ENCODE measurements around the gene APBA1.

The APBA1 gene

DNA sequence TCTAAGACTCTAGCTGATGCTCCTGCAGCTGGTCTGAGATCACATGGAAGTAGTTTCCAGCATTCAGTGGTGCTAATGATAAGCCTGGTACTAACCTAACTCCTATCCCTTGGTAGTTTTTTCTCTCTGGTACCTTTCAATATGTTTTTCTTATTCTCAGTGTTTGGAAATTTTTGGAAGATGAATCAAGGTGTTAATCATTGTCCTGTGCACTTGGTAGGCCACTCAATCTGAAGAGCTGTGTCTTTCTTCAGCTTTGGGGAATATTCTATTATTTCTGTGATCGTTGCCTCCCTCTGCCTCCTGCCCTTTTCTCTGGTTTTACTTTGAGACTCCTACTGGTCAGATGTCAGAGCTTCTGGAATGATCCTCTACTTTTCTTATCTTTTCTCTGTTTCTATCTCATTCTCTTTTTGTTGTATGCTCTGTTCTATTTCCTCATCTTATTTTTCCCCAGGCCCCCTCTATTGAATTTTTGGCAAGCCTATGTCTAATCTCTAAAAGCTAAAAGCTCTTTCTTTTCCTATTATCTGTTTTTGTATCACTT, 136.8 kb downstream of the APBA1 start:
- in situ Hi-C loops (cut with MboI; ENCODE audit: low sequenced_read_pairs) = no loop called here

DNA sequence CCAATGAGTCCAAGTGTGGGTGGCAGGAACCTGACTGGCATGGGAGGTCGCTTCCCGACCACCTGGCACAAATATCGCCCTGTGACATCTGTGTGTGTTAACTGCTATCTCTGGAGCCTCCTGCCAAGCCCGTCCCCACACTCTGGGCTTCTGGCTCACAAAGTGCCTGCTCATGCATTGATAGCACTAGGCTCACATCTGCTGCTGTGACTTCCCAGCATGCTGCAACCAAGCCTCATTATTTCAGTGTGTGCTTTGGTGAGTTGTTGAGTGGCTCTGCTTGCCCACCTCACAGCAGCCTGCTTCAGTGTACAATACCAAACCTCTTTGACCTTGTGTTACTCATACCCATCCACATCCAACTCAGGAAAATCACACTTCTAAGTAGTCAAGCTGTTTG, 139.8 kb downstream of the APBA1 start:
- in situ Hi-C loops (cut with MboI; ENCODE audit: low sequenced_read_pairs) = no loop called here

DNA sequence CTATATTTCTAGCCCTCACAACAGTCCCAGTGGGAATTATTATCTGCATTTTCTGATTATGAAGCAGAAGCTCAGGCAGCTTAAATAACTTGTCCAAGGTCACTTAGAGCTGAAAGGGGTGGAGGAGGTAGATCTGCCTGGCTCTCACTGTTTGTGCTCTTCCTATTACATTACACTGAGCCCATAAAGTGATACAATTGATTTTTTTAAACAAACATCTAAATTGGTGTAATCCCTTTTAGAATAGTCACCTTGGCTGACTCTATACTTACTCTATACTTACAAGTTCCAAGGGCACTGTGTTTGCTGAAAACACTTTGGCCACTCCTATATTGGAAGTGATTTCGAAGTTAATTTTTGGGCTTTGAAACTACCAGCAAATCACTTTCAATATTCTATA, 144.7 kb downstream of the APBA1 start:
- in situ Hi-C loops (cut with MboI; ENCODE audit: low sequenced_read_pairs) = no loop called here

DNA sequence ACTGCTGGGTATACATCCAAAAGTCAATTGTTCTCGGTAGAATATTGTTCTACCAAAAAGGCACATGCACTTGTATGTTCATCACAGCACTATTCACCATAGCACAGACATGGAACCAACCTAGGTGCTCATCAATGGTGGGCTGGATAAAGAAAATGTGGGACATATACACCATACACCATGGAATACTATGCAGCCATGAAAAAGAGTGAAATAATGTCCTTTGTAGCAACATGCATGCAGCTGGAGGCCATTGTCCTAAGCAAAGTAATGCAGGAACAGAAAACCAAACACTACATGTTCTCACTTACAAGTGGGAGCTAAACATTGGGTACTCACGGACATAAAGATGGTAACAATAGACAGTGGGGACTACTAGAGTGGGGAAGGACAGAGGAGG, 145.5 kb downstream of the APBA1 start:
- in situ Hi-C loops (cut with MboI; ENCODE audit: low sequenced_read_pairs) = no loop called here

DNA sequence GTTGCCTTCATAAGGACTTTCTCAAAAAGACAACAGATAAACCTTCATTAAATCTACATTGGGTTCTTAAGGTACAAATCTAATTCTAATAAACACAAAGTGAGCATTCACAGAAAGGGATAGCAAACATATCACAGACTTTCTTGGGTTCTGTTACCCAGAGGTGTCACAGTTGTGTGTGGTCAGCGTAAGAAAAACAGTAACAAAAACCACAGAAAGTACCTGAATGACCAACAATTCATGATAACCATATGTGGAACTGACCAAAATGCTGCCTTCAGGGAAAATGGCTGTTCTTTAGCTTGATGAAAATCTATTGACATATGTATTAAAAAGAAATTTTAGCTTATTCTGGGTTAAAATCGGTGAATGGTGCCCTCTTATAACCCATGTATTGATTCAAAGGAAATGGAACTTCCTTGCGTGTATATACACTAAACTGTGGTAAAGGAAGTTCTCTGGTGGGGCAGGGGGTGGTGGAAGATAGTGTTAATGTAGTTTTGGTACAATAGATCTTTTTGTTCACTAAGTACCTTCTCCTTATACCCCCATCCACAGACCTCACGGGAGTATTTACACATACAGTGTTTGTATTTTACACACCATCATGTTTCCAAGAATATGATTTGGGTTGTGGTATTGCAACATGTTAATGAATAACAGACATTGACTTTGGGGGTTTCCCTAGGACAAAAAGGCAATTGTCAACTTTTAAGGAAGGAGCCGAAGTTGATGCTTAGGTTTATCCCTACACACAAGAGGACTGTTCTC, 152.5 kb downstream of the APBA1 start:
- in situ Hi-C loops (cut with MboI; ENCODE audit: low sequenced_read_pairs) = no loop called here

DNA sequence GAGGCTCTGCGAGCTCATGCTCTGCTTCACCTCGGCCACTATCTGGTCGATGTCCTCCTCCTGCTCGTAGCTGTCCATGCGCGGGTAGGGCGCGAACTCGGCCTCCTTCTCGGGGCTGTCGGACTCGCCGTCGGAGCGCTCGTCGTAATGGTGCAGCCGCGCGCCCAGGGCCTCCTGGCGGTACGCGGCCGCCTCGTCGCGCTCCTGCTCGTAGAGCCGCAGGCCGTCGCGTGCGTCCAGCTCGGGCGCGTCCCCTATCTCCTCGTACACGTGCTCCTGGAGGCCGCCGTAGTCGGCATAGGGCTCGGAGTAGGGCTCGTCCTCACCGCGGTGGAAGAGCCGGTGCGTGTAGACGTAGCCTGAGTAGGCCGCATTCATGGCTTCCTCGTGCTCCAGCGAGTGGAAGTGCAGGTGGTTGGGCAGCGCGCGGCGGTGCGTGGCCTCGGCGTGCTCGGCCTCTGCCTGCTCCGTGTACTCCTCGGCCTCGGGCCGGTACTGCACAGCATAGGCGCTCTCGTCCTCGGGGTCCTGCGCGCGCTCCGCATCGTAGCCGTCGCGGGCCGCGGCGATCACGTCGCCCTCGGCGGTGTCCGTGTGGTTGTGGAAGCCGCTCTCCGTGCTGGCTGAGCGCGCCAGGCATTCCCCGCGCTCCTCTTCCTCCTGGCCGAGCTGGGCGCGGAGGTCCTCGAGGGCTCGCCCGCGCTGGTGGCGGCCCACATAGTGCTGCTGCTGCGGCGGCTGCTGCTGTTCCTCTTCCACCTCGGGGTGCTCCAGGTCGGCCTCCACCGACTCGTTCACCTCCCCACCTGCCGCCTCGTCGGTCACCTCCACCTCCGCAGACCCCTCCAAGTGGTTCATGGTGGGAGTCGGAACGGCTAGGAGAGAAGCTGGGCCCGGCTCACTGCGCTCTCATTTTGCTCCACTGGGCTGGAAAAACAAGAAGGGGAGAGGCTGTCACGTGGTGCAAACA, 155.5 kb downstream of the APBA1 start:
- in situ Hi-C loops (cut with MboI; ENCODE audit: low sequenced_read_pairs) = no loop called here

DNA sequence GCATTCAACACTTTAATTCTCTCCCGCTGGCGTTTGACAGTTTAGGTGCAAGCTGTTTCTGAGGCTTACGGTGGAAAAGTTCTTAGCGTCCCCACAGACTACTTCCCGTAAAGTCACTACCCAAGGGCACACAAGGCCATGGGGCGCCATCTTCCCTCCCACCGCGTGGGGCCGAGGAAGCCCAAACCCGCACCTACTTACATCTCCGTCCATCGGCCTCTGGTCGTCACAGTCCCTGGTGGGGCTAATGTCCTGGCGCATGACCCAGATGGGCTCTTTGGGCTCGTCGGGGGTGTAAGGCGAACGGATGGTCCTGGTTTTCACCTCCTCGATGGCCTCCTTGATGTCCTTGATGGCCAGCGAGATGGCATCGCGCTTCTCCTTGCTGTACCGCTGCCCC, 156.4 kb downstream of the APBA1 start:
- in situ Hi-C loops (cut with MboI; ENCODE audit: low sequenced_read_pairs) = no loop called here

DNA sequence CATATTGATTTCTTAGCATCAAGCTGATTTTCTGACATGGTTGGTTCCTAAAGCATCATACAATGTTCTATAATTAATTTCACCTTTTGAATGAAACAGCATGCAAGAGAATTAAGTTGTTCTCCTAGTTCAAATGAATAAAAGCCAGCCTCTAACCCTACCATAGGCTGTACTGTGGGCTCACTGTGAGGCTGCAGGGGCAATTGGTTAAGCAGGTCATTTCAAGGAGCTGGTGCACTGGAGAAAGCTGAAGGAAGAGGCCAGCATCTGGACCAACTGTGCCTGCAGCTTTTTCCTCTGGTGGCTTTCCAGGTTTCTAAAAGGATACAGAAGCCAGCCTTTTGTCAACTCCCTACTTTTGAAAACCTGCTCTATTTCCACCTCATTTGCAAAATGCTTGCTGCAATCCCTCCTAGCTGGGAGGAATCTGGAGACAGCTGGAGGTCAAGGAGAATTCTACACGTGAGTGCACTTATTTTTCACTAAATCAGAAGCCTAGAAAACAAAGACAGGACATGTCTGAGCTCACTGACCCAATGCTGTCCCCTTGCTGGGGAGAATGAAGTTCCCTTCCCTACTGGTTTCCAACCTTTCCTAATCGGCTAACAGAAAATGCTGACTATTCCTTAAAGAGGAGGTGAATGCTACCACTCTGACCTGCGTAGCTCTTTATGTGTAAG, 158.9 kb downstream of the APBA1 start:
- in situ Hi-C loops (cut with MboI; ENCODE audit: low sequenced_read_pairs) = no loop called here

DNA sequence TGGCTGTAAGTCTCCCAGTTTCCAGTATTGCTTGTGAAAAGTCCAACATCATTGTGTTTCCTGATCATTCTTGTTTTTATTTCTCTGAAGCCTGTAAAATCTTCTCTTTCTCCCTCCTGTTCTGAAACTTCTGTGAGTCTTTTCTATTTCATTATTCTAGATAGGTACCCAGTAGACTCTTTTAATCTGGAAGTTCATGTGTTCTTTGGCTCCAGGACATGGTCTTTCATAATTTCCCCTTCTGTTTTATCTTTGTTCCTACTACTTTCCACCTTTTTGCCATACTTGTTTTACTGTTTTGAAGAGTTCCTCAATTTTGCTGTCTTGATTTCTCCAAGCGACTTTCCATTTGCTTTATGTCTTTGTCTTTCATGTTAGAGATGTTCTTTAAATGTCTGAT, 168.1 kb downstream of the APBA1 start:
- in situ Hi-C loops (cut with MboI; ENCODE audit: low sequenced_read_pairs) = no loop called here

DNA sequence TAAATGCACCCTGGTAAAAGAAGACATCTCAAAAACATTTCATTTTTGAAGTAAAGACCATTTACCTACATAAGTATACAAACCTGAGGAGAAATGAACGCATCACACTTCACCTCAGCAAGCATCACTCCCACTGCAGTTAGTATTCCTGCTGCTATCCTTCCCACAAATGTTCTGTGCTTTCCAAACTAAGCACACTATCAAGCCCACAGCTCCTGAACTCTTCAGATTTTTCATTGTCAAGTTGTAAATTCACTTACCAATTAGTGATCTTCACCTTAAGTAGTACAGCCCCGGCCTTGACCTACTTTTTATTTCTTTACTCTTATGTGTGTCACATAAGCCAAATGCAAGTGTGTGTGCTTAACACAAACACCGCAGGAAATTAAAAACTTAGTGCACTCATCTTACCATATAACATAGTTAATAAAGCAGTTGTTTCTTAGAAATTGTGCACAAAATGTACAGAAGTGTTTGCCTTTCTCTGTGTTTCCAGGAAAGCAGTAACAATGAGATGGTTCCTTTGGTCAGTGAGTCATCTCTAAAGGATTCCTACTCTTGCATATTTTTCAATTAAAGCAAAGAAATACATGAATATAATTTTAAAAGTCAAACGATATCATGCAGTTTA, 169.4 kb downstream of the APBA1 start:
- in situ Hi-C loops (cut with MboI; ENCODE audit: low sequenced_read_pairs) = no loop called here

DNA sequence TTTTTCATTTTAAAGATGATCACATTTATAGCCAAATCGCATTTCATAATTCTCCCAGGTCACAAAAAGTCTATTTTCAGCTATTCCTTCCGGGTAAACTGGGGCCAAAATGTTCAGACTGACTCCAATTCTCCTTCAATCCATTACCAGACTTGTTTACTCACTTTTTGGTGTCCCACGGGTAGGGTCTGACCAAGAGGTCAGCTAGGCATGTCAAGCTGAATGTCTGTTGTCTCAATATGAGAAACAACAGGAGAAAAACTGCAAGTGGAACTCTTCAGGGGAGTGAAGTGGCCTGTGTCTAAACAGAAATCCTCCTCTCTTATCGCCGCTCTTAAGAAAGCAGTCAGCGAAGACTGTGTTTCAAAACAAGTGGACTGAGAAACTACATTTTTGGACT, 171.3 kb downstream of the APBA1 start:
- in situ Hi-C loops (cut with MboI; ENCODE audit: low sequenced_read_pairs) = no loop called here

DNA sequence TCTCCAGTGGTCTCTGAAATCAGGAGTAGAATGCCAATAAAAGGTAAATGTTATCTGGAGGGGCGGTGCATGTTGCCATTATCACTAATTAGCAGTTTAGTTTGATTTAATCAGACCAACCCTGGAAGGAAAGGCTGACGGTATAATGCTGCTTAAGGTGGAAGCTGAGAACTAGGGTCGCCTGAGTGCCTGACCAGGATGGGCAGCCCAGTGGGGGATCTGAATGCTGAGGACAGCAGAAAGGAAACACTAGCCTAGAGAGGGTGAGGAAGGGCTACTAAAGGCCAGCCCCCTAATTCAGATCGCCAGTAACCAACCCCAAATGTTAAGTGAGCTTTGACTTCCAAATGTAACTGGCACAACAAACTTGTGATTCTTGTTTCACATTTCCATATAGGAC, 172.2 kb downstream of the APBA1 start:
- in situ Hi-C loops (cut with MboI; ENCODE audit: low sequenced_read_pairs) = no loop called here

DNA sequence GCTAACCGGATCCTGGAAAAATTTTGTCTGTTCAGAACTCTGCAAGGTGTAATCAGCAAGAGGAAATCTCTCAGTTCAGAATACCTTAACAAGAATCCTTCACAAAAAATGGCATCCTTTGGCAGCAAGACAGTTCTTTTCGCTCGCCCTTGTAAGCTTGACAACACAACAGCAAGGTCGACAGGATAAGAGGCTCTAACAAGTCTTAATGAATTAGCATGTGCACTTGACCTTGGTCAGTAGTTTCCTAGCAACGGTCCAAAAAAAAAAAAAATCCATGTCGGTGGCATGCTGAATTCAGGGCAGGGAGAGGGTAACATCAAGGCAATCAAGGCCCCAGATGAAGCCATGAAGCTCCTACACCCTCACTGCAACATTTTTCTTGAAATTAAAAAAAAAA, 172.8 kb downstream of the APBA1 start:
- in situ Hi-C loops (cut with MboI; ENCODE audit: low sequenced_read_pairs) = no loop called here

DNA sequence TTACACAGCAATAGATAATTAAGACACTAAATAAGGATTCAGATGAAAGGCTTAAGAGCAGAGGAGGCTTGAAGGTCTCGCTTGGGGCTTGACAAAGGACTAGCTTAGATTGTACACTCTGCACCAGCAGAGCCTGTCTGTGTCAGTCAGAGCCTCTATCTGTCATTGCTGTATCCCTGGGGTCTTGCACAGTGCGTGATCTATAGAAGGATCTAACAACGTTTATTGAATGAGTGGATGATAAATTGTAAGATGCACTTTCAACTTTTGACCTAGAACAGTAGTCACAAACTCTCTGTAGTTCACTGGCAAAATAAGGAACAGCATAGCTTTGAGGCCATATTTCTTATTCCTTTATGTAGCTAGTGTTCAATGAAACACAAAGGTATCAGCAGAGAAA, 173.7 kb downstream of the APBA1 start:
- in situ Hi-C loops (cut with MboI; ENCODE audit: low sequenced_read_pairs) = no loop called here

DNA sequence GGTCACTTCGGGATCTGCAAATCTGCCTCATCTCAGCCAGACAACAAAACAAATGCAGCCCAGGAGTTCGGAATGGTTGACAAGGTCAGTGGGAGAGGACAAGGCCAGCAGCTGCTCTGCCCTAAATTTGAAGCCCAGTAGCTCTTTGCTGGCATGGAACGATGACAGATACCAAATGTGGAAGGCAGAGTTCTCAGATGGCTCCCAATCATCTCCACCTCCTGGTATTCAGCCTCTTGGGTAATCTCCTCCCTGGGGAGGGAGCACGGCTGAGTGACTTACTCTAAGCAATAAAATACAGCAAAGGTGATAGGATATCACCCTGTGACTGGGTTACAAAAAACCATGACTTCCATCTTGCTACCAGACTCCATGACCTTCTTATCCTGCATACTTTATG, 174.4 kb downstream of the APBA1 start:
- in situ Hi-C loops (cut with MboI; ENCODE audit: low sequenced_read_pairs) = no loop called here

DNA sequence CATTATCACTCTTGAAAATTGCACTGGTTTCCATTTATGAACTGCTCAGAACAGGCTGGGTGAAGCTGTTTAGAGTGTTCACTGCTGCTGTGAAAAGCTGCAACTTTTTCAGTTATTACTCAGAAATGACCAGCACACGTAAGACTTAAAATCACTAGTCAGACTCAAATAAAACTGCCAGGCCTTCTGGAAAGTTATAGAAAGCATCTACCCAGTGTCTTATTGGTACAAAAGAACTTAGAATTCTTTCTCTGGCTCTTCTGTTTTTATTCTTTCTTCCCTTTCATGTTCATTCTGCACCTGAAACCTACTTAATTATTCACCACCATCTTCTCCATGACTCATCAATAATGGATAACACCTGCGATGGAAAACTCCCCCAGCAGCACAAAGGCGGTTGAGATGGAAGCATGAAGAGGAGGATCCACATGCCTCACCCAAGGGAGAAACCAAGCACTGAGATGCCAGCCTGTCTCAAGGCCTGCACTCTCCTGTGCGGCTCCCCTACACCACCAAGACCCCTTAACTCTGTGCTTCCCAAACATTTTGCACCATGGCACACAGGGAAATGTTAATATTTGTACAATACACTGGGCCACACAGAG, 175.2 kb downstream of the APBA1 start:
- in situ Hi-C loops (cut with MboI; ENCODE audit: low sequenced_read_pairs) = no loop called here

DNA sequence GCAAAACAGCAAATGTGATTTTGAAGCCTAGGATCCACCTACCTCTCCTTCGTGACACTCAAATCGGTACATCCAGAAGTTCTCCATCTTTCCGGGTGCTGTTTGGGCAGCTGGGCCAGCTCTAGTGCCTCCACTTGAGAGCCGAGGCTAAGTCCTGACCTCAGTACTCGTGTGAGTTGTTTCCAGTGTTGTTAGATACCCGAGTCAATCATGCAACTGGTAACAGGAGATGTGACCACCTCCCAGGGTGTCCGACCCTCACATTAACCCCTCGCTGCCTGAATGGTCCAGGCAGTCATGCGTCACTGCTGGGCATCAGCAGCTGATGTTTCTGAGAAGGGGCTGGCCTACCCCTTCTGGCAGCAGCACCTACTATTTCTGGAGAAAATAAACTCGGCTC, 176.9 kb downstream of the APBA1 start:
- in situ Hi-C loops (cut with MboI; ENCODE audit: low sequenced_read_pairs) = no loop called here

DNA sequence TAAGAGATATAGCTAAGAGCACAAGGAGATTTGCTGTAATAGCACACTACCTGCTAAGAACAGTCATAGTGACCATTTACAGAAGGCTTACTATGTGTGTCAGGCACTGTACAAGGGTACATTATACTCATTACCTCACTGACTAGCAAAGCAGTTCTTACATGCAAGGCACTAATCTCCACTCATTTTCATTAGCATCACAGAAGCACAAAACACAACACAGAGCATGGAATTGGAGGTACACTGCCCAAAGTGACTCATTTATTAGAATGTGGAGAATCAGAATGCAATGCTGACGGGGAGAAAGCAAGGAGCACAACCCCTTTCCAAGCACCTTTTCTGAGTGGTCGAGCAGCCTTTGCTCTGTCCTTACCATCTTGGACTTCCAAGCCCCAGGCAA, 177.4 kb downstream of the APBA1 start:
- in situ Hi-C loops (cut with MboI; ENCODE audit: low sequenced_read_pairs) = no loop called here

DNA sequence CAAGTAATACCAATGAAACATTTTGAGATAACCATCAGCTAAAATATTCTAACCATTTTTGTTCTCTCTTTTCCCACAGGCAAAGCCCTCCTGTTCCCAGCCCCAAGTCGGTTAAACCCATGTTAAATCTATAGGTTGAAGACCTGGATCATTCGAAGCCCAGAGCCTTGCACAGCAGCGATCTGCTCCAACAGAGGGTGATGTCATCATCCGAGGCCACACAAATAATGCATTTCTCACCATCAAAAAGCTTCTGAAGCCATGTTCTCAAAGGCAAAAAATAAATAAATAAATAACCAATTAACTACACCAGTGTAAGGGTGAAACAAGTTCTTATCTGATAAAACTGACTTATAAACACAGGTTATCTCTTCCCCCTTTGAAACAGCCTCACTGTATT, 178.0 kb downstream of the APBA1 start:
- in situ Hi-C loops (cut with MboI; ENCODE audit: low sequenced_read_pairs) = no loop called here

DNA sequence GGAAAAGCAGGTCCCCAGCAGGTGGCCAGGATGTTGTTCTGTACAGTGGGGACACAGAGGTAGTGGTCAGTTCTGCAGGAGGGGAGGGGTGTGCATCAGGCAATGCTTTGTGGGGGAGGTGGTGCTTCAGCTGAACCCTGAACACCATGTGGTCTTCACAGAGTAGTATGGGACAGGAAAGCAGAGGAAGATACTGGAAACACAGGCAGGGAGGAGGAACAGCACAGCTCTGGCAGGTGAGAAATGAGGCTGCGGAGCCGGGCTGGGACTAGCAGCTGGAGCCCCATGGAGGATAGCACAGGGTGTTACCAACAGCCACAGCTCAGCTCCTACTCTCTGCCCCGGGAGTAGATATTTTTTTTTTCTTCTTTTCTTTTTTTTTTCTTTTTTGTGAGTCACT, 185.7 kb downstream of the APBA1 start:
- in situ Hi-C loops (cut with MboI; ENCODE audit: low sequenced_read_pairs) = no loop called here
